Bone marrow (tissue), 2 donors: ENCODE measurements around the gene FXYD2.

Experiments
- DNase-seq, 2 donors: peaks; one replicate each; lab custom pipeline; 2025; lab: John Stamatoyannopoulos, UW

The FXYD2 gene

GRCh38 chr11:117796872-117797529 lies 27.5 kb downstream of the FXYD2 start, which contains the start of gene DSCAML1:
DSCAML1 (minus strand) TSS chr11:117797216; CDS start chr11:117797079, 137 bp downstream.
- DNase-seq = no peak

- no peak for DNase-seq
Observed at GRCh38 chr11:117796456-117796871, 28.1 kb downstream of the FXYD2 start.

- DNase-seq = no peak
Observed at GRCh38 chr11:117795638-117796455, 28.7 kb downstream of the FXYD2 start.

- DNase-seq = no peak
Observed at GRCh38 chr11:117794772-117795629, 29.5 kb downstream of the FXYD2 start.

- DNase-seq = no peak
Observed at GRCh38 chr11:117794135-117794534, 30.4 kb downstream of the FXYD2 start.

GRCh38 chr11:117793583-117793982 lies 31.0 kb downstream of the FXYD2 start:
- DNase-seq = no peak

- no peak for DNase-seq
Observed at GRCh38 chr11:117792992-117793391, 31.6 kb downstream of the FXYD2 start.

- DNase-seq = no peak
Observed at GRCh38 chr11:117792241-117792640, 32.3 kb downstream of the FXYD2 start.

- DNase-seq = no peak
Observed at GRCh38 chr11:117790279-117790678, 34.3 kb downstream of the FXYD2 start.

- no peak for DNase-seq
Observed at GRCh38 chr11:117789241-117789640, 35.3 kb downstream of the FXYD2 start.

GRCh38 chr11:117786135-117786870 lies 38.2 kb downstream of the FXYD2 start:
- DNase-seq = no peak

GRCh38 chr11:117782101-117782500 lies 42.4 kb downstream of the FXYD2 start:
- no peak for DNase-seq

- DNase-seq = no peak
Observed at GRCh38 chr11:117781627-117782026, 42.9 kb downstream of the FXYD2 start.

- no peak for DNase-seq
Observed at GRCh38 chr11:117780456-117780855, 44.1 kb downstream of the FXYD2 start.

GRCh38 chr11:117774553-117774952 lies 50.0 kb downstream of the FXYD2 start:
- DNase-seq = no peak

GRCh38 chr11:117772360-117772759 lies 52.2 kb downstream of the FXYD2 start:
- DNase-seq = no peak

GRCh38 chr11:117771841-117772240 lies 52.7 kb downstream of the FXYD2 start:
- DNase-seq = no peak

- DNase-seq = no peak
Observed at GRCh38 chr11:117771197-117771596, 53.3 kb downstream of the FXYD2 start.

GRCh38 chr11:117770061-117770460 lies 54.5 kb downstream of the FXYD2 start:
- DNase-seq = no peak
